Measurements from ENCODE around the gene AGTR1.
"Not testable (repeated sequence)": the region's sequence is repeated elsewhere in the genome, so short reads cannot be mapped to it uniquely, and the experiment has no call there.

AGTR1 gene

GRCh38 chr3:148759430-148759829 lies 61.7 kb downstream of the AGTR1 start:
- no peak for DNase-seq

DNA sequence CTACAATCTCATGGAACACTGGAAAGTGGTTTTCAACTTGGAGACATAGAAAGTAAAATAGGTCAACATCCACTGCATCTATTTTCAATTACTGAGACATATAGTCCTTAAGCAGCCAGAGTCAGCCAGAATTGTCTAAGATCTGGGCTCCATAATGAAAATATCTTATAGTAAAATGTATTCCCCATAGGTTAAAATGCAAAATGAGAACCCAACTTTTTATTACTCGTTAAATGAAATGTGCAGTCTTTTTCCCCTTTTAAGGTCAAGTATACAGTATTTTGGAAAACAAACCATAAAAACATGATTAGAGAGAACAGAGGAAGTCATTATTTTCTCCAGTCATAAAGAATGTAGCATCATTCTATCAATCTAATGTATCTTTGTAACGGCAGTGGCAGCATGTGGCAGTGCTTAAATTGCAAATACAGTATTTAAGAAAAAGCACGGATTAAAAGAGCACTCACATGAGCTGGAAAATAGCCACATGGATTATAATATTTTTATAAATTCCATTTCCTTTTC lies 65.5 kb downstream of the AGTR1 start:
- no peak for DNase-seq

DNA sequence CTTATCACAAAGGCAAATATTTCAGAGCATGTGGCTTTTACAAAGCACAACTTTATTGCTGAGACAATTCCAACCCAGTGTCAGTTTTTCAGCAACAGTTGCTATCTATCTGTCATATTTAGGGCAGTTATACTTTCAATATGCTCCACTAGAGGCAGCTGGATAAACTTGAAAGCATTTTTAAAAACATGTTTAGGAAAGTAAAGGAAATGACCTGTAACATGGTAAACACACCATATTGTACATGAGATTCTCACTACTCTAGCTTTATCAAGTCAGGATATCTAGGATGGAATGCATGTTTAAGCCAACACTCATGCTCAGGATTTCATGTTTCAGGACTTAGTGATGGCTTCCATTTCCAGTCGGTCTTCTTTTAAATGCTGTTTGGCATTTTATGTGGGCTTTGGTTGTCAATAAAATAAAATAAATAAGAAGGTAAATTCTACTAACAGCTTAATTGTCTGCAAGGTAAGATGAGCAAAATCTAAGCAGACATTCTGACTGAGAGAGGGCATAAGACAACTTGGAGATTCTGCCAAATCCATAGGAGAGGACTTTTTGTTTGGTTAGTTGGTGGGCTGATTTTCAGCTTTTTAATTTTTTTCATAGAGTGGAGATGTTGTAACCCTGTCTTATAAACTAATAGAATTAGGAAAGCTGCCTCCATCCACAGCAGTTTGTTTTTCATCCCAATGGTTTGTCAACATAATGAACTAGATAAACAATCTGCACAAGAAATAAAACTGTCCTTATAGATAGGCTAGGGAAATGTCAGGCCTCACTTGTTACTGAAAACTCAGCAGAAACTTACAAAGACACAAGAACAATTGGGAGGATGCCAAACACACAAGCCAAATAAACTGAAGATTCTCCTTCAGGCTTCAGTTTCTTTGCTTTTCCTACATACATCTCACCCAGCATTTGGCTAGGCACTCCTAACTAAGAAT lies 66.6 kb downstream of the AGTR1 start:
- no peak for DNase-seq

GRCh38 chr3:148772361-148772760 lies 74.7 kb downstream of the AGTR1 start:
- DNase-seq, result no peak

GRCh38 chr3:148772835-148773234 lies 75.1 kb downstream of the AGTR1 start:
- DNase-seq, result no peak

DNA sequence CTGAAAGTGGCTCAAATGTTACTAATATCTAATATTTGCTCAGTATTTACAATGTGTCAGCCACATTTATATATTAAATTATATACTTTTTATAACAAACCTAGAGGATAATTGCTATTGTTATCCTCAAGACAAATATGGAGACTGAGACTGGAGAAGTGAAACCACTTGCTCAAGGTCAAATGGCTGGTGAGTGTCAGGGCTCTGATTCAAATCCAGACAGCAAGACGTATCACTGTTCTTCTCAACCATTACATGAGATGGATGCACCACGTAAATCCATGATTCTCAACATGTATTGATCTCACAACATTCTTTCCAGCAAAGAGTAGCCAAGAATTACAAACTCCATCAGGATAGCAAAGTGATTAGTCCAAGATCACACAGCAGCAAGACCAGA lies 76.1 kb downstream of the AGTR1 start:
- DNase-seq, result no peak

GRCh38 chr3:148778926-148779325 lies 81.2 kb downstream of the AGTR1 start:
- DNase-seq, result no peak

DNA sequence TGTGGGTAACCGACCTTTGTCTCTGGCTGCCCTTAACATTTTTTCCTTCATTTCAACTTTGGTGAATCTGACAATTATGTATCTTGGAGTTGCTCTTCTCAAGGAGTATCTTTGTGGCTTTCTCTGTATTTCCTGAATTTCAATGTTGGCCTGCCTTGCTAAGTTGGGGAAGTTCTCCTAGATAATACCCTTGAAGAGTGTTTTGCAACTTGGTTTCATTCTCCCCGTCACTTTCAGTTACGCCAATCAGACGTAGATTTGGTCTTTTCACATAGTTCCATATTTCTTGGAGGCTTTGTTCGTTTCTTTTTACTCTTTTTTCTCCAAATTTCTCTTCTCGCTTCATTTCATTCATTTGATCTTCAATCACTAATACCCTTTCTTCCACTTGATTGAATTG lies 87.3 kb downstream of the AGTR1 start:
- not testable (repeated sequence) for DNase-seq

DNA sequence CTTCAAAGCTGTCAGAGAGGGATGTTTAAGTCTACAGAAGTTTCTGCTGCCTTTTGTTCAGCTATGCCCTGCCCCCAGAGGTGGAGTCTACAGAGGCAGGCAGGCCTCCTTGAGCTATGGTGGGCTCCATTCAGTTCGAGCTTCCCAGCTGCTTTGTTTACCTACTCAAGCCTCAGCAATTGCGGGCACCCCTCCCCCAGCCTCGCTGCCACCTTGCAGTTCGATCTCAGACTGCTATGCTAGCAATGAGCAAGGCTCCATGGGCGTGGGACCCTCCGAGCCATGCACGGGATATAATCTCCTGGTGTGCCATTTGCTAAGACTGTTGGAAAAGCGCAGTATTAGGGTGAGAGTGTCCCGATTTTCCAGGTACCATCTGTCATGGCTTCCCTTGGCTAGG lies 88.5 kb downstream of the AGTR1 start:
- DNase-seq, result not testable (repeated sequence)

DNA sequence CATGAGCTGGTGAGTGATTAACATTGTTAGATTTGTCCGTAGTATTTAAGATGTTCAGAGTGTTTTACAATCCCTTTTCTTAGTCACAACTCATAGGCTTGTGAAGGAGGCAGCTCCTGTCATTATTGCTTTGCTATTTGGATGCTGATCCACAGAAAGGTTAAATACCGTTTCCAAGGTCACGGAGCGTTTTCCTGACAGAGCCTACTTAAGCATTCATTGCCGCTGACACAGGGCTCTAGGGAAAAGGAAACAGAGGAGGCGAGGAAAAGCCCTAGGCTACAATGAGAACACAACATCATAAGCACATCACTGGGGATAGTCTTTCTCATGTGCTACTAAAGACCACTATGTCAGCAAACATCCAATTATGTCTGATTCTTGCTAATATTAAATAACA lies 91.4 kb downstream of the AGTR1 start:
- peak in 2 of 3 experiments; percentile 21 to 61 for DNase-seq

- no peak for DNase-seq
Observed at GRCh38 chr3:148789906-148790305, 92.2 kb downstream of the AGTR1 start.

- no peak for DNase-seq
Observed at GRCh38 chr3:148790370-148790769, 92.7 kb downstream of the AGTR1 start.

- no peak for DNase-seq
Observed at GRCh38 chr3:148790851-148791735, 93.4 kb downstream of the AGTR1 start.

DNA sequence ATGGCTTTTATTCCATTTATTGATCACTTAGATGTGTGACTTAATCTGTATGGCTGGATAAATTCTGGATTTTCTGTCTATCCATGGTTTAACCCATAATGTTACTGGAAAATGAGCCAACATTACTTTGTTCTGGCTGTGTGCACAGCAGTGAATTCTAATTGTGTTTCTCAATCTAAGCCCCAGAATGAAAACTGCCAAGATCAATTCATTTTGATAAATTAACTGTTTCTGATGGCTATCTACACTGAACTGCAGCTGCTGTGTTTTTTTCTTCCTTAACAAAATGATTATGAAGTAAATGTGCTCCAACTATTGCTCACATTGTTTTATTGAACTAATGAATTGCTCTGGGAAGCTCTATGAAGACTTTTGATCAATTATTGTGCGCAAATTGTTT lies 94.2 kb downstream of the AGTR1 start:
- DNase-seq, result no peak

GRCh38 chr3:148792516-148792915 lies 94.8 kb downstream of the AGTR1 start:
- no peak for DNase-seq
